C4-2B (cell line): ENCODE measurements around the gene EIF4H.

Experiments
- CTCF ChIP-seq: fragments of 450-650 bp; conservative IDR thresholded peaks from 2 replicates; pipeline ENCODE4 v1.5.1; 2017; ENCODE audit warnings: mild to moderate bottlenecking
- ZFX ChIP-seq: fragments of 450-650 bp; IDR thresholded peaks from 2 replicates; pipeline ENCODE4 v1.6.1; 2017

GRCh38 chr7:74176555-74176954 lies 2.4 kb downstream of the EIF4H start:
- TF ChIP-seq CTCF (no peak), ZFX (no peak)
